Right cardiac atrium (tissue), 5 donors: ENCODE measurements around the gene SESTD1. TPM values are rescaled to one million over a fixed set of nuclear protein-coding genes. Genes with fewer than 3 reads are reported as not detected.
A peak's percentile ranks its signal among the peaks of the same experiment; 100 is the strongest.
"Not testable (repeated sequence)": the region's sequence is repeated elsewhere in the genome, so short reads cannot be mapped to it uniquely, and the experiment has no call there.

ENCODE experiments used
- ATAC-seq, 2 donors: fragments of 200-7000 bp; cut with Tn5 transposase; one replicate each; pipeline versions ENCODE4 v1.8.0 to v1.9.1; 2020; ENCODE audit warnings: moderate library complexity in 2 of 2, mild to moderate bottlenecking in 1 of 2
- DNase-seq, 3 donors: peaks; one replicate each; pipeline ENCODE4 v3.0.0-alpha.2; 2020
- H3K27ac ChIP-seq: one replicate; pipeline ENCODE4 v1.5.1; 2013; ENCODE audit warnings: mild to moderate bottlenecking, low read length, control low read depth, moderate library complexity
- H3K27me3 ChIP-seq: one replicate; pipeline ENCODE4 v1.6.1; 2013; ENCODE audit not compliant: control insufficient read depth, insufficient read depth
- H3K4me1 ChIP-seq: one replicate; pipeline ENCODE4 v1.6.1; 2013; ENCODE audit warnings: low read length; ENCODE audit not compliant: control insufficient read depth, insufficient read depth
- H3K4me3 ChIP-seq: one replicate; pipeline ENCODE4 v1.5.1; 2013; ENCODE audit warnings: low read length, control low read depth
- H3K9me3 ChIP-seq: one replicate; pipeline ENCODE4 v1.6.1; 2013; ENCODE audit warnings: low read length; ENCODE audit not compliant: control insufficient read depth
- WGBS: extraction: QIAGEN DNeasy Blood & Tissue Kit; methylation state at CpG from one replicate; pipeline ENCODE4 v1.1.7; 2013; 5-methylcytosine and 5-hydroxymethylcytosine counted together
- intact Hi-C, 4 donors: fragments of 100-400 bp; cut with DNase I; formaldehyde crosslinking; loops; one replicate each; pipeline versions ENCODE4 v1.11.0 to v1.14.0; 2022 to 2023
- polyA plus RNA-seq: library from polyadenylated mRNA; stranded (reverse); fragments of 200-250 nt; gene quantifications from one replicate; pipeline ENCODE4 v1.2.3, GENCODE V29; 2013
- total RNA-seq, 4 donors: library from RNA; stranded (reverse); fragmentation: NEBNext Ultra II Directional; extraction: Animal tissue kit (Norgen Biotek cat#: 25700); gene quantifications; one replicate each; pipeline ENCODE4 v1.2.1, GENCODE V29; 2021
- donor health status: healthy with polysubstance abuse.
- donor health status: DM: no; HTN: yes; CAD: no.
- donor health status: DM: no; HTN: no; CAD: no.
- donor health status: DM: no; HTN: yes; CAD: no; lungs with severe emphysema.
- donor health status: DM: yes; HTN: yes; CAD: no.

The SESTD1 gene
- total and polyA plus RNA-seq, 5 donors = 8.4 to 66.7 (median 54.4) TPM

DNA sequence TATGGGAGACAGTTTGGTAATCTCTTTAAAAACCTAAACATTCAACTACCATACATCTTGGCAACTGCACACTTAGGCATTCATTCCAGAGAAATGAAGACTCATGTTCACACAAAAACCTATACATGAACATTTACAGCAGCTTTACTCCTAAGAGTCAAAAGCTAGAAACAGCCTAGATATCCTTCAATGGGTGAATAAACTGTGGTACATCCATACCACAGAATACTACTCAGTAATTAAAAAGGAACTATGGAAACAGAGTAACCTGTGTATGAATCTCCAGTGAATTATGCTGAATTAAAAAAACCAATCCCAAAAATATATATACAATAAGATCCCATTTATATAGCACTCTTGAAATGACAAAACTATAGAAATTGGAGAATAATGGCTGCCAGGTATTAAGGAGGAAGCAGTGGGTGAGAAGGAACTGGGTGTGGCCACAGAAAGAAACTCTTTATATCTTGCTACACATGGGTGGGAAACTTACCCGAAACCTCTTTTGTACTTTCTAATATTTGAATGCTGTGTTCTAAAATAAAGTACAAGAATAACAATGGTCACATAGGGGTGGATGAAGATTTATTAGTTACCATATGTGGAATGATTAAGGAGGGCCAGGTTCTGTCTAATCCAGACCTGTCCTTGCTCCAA is 13.7 kb downstream of the SESTD1 start:
- no peak for DNase-seq
- Histone ChIP-seq H3K4me3 (no peak overlapping the region), H3K9me3 (no peaks in the 10 kb centered on the region), H3K4me1 (peaks cover 1% of the 10 kb centered on the region), H3K27ac (no peak overlapping the region), H3K27me3 (no peaks in the 10 kb centered on the region)
- intact Hi-C loops = no loop called here
- ATAC-seq = no peak
- WGBS = 79% methylated on average over 1 of the region's 1 CpG

DNA sequence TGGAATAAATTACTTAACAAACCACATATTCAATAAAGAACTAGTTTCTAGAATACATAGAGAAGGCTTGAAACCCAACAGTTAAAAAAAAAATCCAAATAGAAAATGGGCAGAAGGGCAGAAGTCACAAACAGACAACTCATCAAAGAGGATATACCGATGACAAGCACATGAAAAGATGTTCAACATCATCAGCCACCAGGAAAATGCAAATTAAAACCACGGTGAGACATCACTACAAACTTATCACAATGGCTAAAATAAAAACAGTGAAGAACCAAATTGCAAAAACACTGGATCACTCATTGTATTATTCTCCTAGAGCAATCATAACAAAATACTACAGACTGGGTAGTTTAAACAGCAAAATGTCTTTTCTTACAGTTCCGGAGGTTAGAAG is 14.5 kb downstream of the SESTD1 start:
- no peak for ATAC-seq
- Histone ChIP-seq H3K27ac (no peak overlapping the region), H3K27me3 (no peaks in the 10 kb centered on the region), H3K4me1 (peaks cover 1% of the 10 kb centered on the region), H3K4me3 (no peak overlapping the region), H3K9me3 (no peaks in the 10 kb centered on the region)
- DNase-seq = no peak
- intact Hi-C loops = no loop called here
- 87% methylated on average over 3 of the region's 3 CpGs for WGBS

DNA sequence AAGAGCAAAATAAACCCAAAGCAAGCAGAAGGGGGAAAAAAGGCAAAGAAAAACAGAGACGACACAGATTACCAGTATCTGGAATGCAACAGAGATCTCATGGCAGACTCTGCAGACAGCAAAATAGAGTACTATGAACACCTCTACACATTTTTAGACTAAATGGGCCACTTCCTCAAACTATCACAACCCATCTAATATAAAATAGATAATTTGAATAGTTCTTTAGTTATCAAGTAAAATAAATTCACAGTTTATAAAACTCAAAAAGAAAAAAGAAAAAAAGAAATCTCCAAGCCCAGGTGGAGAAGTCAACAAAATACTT is 16.6 kb downstream of the SESTD1 start:
- no peaks in the 10 kb centered on the region for H3K27me3 ChIP-seq
- DNase-seq (no peak), ATAC-seq (no peak)
- no peak overlapping the region for H3K27ac ChIP-seq
- no peak overlapping the region for H3K4me3 ChIP-seq
- WGBS = 61% methylated on average over 1 of the region's 1 CpG
- intact Hi-C loops = no loop called here
- H3K9me3 ChIP-seq = no peaks in the 10 kb centered on the region
- no peaks in the 10 kb centered on the region for H3K4me1 ChIP-seq

DNA sequence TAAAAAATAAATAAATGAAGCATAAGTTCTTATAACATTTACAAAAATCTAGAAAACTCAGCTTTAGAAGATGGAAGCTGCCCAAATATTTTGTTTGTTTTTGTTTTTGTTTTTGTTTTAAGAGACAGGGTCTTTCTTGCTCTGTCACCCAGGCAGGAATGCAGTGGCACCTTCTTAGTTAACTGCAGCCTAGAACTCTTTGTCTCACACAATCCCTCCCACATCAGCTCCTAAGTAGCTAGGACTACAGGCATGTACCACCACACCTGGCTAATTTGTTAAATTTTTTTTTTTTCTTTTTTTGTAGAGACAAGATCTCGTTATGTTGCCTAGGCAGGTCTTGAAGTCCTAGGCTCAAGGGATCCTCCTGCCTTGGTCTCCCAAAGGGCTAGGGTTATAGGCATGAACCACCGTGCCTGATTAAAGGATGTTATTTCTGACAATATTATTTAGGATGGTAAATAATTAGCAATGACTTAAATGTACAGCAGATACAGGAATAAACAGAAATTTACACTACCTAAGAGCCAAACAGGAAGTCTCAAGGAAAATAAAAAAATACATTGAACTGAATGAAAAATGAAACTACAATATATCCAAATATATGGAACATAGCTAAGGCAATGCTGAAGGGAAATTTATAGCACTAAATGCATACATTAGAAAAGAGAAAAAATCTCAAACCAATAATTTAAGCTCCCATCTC is 17.2 kb downstream of the SESTD1 start:
- intact Hi-C loops = no loop called here
- WGBS = 83% methylated on average over 2 of the region's 2 CpGs
- no peak overlapping the region for H3K4me3 ChIP-seq
- ATAC-seq (no peak), DNase-seq (no peak)
- H3K27me3 ChIP-seq = no peaks in the 10 kb centered on the region
- H3K27ac ChIP-seq = no peak overlapping the region
- no peaks in the 10 kb centered on the region for H3K4me1 ChIP-seq
- H3K9me3 ChIP-seq = no peaks in the 10 kb centered on the region

DNA sequence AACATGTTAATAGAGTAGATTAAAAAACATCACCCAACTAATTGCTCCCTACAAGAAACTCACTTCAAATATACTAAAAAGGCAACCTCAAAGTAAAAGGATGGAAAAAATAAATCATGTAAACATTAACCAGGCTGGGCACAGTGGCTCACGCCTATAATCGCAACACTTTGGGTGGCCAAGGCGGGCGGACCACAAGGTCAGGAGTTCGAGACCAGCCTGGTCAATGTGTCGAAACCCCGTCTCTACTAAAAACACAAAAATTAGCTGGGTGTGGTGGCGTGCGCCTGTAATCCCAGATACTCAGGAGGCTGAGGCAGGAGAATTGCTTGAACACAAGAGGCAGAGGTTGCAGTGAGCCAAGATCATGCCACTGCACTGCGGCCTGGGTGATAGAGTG is 18.8 kb downstream of the SESTD1 start:
- WGBS = 98% methylated on average over 10 of the region's 10 CpGs
- DNase-seq, H3K9me3 ChIP-seq, H3K27me3 ChIP-seq, intact Hi-C loops, H3K4me1 ChIP-seq, H3K4me3 ChIP-seq, H3K27ac ChIP-seq, ATAC-seq: not testable (repeated sequence)

DNA sequence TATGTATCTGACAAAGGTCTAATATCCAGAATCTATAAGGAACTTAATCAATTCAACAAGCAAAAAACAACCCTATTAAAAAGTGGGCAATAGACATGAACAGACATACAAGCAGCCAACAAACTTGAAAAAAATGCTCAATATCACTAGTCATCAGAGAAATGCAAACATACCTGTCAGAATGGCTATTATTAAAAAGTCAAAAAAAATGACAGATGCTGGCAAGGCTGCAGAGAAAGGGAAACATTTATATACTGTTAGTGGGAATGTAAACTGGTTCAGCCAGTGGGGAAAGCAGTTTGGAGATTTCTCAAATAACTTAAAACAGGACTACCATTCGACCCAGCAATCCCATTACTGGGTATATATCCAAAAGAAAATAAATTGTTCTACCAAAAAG is 21.6 kb downstream of the SESTD1 start:
- 99% methylated on average over 1 of the region's 1 CpG for WGBS
- intact Hi-C loops = no loop called here

DNA sequence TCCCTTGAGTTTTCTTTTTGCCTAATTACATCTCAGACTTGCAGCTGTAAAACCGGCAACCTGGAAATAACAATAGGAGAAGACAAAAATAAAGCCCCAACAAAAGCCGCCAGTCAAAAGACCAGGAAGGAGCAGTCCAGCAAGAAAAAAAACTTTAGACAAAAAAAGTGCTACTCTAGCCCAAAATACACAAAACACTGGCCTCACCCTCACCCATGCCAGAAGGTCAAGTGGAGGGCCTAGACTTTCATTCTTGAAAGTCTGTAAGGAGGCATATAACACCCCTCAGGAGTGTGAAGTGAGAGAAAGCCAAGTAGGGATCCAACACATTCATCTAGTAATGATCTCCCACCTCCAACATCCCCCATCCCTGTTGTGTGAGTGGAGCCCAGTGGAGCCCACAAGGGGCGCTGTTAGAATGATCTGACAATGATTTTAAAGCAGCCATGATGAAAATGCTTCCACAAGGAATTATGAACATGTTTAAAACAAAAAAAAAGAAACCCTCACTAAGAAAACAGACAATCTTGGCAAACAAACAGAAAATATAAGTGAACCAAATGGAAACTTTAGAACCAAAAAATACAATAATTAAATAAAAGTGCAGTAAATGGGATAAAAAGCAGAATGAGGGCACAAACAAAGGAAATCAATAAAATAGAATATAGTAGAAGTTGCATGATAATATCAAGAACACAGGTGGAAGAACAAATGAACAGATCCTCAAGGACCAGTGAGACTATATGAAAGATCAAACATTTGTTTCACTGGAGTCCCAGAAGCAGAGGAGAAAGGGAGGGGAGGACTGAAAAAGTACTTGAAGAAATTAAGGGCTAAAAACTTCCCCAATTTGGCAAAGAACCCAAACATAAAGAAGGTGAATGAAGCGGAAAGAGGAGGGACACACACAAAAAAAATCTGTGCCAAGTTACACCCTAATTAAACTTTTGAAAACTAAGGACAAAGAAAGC is 23.9 kb downstream of the SESTD1 start:
- no peaks in the 10 kb centered on the region for H3K27me3 ChIP-seq
- no peak overlapping the region for H3K4me3 ChIP-seq
- WGBS = 79% methylated on average over 4 of the region's 4 CpGs
- DNase-seq (no peak), ATAC-seq (peak in 1 of 2 donors; percentile 62)
- H3K4me1 ChIP-seq = peaks cover 3% of the 10 kb centered on the region
- intact Hi-C loops = no loop called here
- H3K27ac ChIP-seq = no peak overlapping the region
- H3K9me3 ChIP-seq = no peaks in the 10 kb centered on the region

More for the DNA sequence above, 21.6 kb downstream of the SESTD1 start:
- no peak overlapping the region for H3K27ac ChIP-seq
- no peak overlapping the region for H3K4me3 ChIP-seq
- H3K4me1 ChIP-seq = peaks cover 2% of the 10 kb centered on the region
- no peak for ATAC-seq
- no peaks in the 10 kb centered on the region for H3K9me3 ChIP-seq
- DNase-seq = no peak
- no peaks in the 10 kb centered on the region for H3K27me3 ChIP-seq

DNA sequence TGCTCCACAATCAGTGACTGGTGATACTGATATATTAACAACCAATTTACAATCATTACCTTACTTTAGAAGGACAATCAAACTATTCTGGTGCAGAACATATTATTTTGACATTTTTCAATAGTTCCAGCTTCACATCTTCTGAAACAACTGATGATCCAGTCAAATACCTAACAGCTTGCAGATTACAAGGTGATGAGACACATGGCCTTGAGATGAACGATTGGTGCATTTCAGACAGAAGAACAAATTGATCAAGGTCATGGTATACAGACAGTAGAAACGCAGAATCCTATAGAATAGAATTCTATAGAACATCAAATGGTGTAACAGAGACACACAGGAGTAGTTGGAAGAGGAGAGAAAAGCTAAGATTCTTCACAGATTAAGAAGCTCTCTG is 24.8 kb downstream of the SESTD1 start:
- Histone ChIP-seq H3K27ac (no peak overlapping the region), H3K27me3 (no peaks in the 10 kb centered on the region), H3K4me3 (no peak overlapping the region), H3K4me1 (peaks cover 3% of the 10 kb centered on the region), H3K9me3 (no peaks in the 10 kb centered on the region)
- 74% methylated on average over 2 of the region's 2 CpGs for WGBS
- no peak for DNase-seq
- ATAC-seq = no peak
- intact Hi-C loops = no loop called here

DNA sequence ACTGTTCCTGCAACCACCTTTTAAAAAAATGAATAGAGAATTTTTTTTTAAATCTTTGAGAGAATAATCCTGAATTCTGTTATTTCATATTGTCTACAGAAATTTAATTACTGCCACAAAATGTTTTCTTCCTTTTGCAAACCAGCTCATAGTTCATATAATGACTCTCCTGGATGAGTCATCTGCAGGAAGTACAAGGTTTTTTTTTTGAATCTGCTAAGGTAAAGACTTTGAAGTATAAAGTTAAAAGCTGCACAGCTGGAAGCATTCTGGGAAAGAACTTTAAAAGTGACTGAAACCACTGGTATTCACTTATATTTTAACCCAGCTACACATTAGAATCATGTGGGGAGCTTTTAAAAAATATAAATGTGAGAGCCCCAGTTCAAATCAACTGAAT is 25.4 kb downstream of the SESTD1 start:
- ATAC-seq (no peak), DNase-seq (no peak)
- Histone ChIP-seq H3K9me3 (no peaks in the 10 kb centered on the region), H3K27me3 (no peaks in the 10 kb centered on the region), H3K27ac (no peak overlapping the region), H3K4me3 (no peak overlapping the region), H3K4me1 (peaks cover 3% of the 10 kb centered on the region)
- intact Hi-C loops = no loop called here

DNA sequence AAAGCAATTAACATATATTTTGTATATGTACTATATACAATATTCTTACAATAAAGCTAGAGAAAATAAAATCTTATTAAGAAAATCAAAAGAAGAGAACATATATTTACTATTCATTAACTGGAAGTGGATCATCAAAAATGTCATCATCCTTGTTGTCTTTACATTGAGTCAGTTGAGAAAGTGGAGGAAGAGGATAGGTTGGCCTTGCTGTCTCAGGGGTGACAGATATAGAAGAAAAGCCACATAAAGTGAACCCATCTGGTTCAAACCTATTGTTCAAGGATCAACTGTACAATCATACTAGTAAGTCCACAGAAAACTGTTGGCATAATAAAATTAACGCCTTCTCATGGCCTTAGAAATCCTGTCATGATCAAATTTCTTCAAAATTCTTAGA is 26.6 kb downstream of the SESTD1 start:
- ATAC-seq (no peak), DNase-seq (no peak)
- Histone ChIP-seq H3K27me3 (no peaks in the 10 kb centered on the region), H3K27ac (no peak overlapping the region), H3K4me1 (peaks cover 3% of the 10 kb centered on the region), H3K9me3 (no peaks in the 10 kb centered on the region), H3K4me3 (no peak overlapping the region)
- intact Hi-C loops = no loop called here
- 99% methylated on average over 1 of the region's 1 CpG for WGBS
